Measurements from ENCODE around the gene PPP1R3E. TPM values are rescaled to one million over a fixed set of nuclear protein-coding genes. Genes with fewer than 3 reads are reported as not detected.
"Not testable (repeated sequence)": the region's sequence is repeated elsewhere in the genome, so short reads cannot be mapped to it uniquely, and the experiment has no call there.

The PPP1R3E gene
- total RNA-seq, 4 donors from 2014 or later: 15.3 to 29.9 (median 22.5) TPM

- Histone ChIP-seq H3K4me1 (no peaks in the 10 kb centered on the region), H3K4me3 (no peak overlapping the region), H3K27me3 (no peaks in the 10 kb centered on the region), H3K36me3 (no peaks in the 10 kb centered on the region), H3K9me3 (no peaks in the 10 kb centered on the region), H3K27ac (no peak overlapping the region)
- no peak for DNase-seq (ENCODE audit: low spot score in 2 of 2)
- WGBS: 86% methylated on average over 1 of the region's 1 CpG
- TF ChIP-seq POLR2A (IDR thresholded peaks at IDR 0.05): no peak
- no peak for TF ChIP-seq EP300 (IDR thresholded peaks at IDR 0.05)
- no peak for TF ChIP-seq POLR2AphosphoS5 (IDR thresholded peaks at IDR 0.05)
- no peak for TF ChIP-seq CTCF (IDR thresholded peaks at IDR 0.05)
Observed at GRCh38 chr14:23339506-23340268, 37.0 kb upstream of the PPP1R3E start.

- Histone ChIP-seq H3K27me3 (no peaks in the 10 kb centered on the region), H3K4me3 (no peak overlapping the region), H3K9me3 (no peaks in the 10 kb centered on the region), H3K27ac (no peak overlapping the region), H3K4me1 (no peaks in the 10 kb centered on the region), H3K36me3 (no peaks in the 10 kb centered on the region)
- 88% methylated on average over 5 of the region's 5 CpGs for WGBS
- DNase-seq (ENCODE audit: low spot score in 2 of 2): no peak
- TF ChIP-seq POLR2AphosphoS5 (IDR thresholded peaks at IDR 0.05) (no peak), POLR2A (IDR thresholded peaks at IDR 0.05) (no peak), EP300 (IDR thresholded peaks at IDR 0.05) (no peak), CTCF (IDR thresholded peaks at IDR 0.05) (no peak)
Observed at GRCh38 chr14:23335623-23336022, 33.0 kb upstream of the PPP1R3E start.

- Histone ChIP-seq H3K27me3 (no peaks in the 10 kb centered on the region), H3K9me3 (no peaks in the 10 kb centered on the region), H3K4me3 (no peak overlapping the region), H3K4me1 (peaks cover 4% of the 10 kb centered on the region), H3K27ac (no peak overlapping the region), H3K36me3 (peaks cover 23% of the 10 kb centered on the region)
- peak in 1 of 2 donors; percentile 84 for DNase-seq (ENCODE audit: low spot score in 2 of 2)
- no peak for TF ChIP-seq POLR2AphosphoS5 (IDR thresholded peaks at IDR 0.05)
- TF ChIP-seq CTCF (IDR thresholded peaks at IDR 0.05): peak; percentile 73 to 91
- TF ChIP-seq POLR2A (IDR thresholded peaks at IDR 0.05): no peak
- no peak for TF ChIP-seq EP300 (IDR thresholded peaks at IDR 0.05)
- 44% methylated on average over 4 of the region's 4 CpGs for WGBS
Observed at GRCh38 chr14:23327947-23328744, 25.5 kb upstream of the PPP1R3E start.

- H3K36me3 ChIP-seq: peaks cover 27% of the 10 kb centered on the region
- no peak for TF ChIP-seq POLR2A (IDR thresholded peaks at IDR 0.05)
- TF ChIP-seq POLR2AphosphoS5 (IDR thresholded peaks at IDR 0.05): no peak
- TF ChIP-seq EP300 (IDR thresholded peaks at IDR 0.05): no peak
- TF ChIP-seq CTCF (IDR thresholded peaks at IDR 0.05): no peak
- no peaks in the 10 kb centered on the region for H3K27me3 ChIP-seq
- 80% methylated on average over 13 of the region's 13 CpGs for WGBS
- peaks cover 15% of the 10 kb centered on the region for H3K4me1 ChIP-seq
- no peak overlapping the region for H3K27ac ChIP-seq
- no peak for DNase-seq (ENCODE audit: low spot score in 2 of 2)
- H3K4me3 ChIP-seq: no peak overlapping the region
- no peaks in the 10 kb centered on the region for H3K9me3 ChIP-seq
Observed at GRCh38 chr14:23326491-23327332, 24.1 kb upstream of the PPP1R3E start.

GRCh38 chr14:23325746-23326145 lies 23.1 kb upstream of the PPP1R3E start:
- H3K36me3 ChIP-seq: peaks cover 27% of the 10 kb centered on the region
- not testable (repeated sequence) for H3K27ac ChIP-seq; H3K4me3 ChIP-seq; DNase-seq (ENCODE audit: low spot score in 2 of 2); H3K9me3 ChIP-seq; H3K27me3 ChIP-seq
- 94% methylated on average over 5 of the region's 5 CpGs for WGBS
- peaks cover 15% of the 10 kb centered on the region for H3K4me1 ChIP-seq
